HG03103 (cell line): ENCODE data around the gene DNAAF8.

Experiments
- ATAC-seq: cut with Tn5 transposase; IDR thresholded peaks from one replicate; pipeline ENCODE4 v1.9.1; 2021; ENCODE audit warnings: low read depth; ENCODE audit not compliant: unreplicated experiment

Gene DNAAF8

DNA sequence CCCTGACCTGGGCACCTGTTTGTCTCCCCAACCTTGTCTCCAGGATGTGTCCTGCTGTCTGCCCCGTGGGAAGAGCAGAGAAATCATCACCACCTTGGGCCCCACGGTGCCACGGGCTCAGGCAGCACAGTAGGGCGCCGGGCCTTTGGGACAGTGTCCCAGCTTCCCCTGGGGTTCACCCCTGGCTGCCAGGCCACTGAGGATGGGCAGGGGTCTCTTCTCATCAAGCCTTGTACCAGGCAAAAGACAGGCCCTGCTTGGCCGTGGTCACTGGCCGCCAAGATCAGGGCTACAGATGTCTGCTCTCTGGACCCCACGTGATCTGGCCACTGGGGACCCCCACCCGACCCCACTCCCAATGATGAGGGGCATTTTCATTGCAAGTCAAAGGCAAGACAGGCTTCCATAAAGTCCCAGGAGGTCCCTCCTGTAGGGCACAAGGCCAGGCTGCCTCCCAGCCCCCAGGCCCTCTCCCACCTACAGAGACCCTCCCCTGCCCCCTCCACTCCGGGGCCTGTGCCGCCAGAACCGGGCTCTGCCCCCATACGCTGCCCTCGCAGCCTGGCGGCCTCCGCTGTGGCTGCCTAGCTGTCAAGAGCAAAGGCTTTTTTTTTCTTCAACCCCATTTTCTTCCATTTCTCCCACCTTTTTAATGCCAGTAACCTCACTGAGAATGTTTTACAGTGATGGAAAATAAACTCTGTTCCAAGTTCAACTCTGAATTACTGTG lies 14.5 kb downstream of the DNAAF8 start:
- no peak for ATAC-seq

DNA sequence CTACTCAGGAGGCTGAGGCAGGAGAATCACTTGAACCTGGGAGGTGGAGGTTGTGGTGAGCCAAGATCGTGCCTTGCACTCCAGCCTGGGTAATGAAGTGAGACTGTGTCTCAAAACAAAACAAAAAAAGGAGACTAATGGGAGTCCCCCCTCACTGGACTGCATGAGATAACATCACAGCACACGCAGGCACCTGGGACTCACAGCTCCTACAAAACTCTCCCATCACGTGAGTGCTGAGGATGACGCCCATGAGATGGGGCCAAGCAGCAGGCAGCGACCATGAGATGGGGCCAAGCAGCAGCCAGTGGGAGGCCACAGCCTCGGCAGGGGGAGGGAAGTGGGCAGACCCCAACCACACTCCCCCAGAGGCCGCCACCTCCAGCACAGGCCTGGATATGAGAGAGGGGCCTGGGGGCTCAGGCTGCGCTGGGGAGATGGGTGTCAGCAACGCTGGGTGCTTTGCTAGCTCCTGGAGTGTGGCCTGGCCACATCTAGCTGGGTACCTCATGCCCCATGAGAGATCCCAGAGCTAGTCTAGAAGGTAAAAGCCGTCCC lies 15.4 kb downstream of the DNAAF8 start:
- ATAC-seq, result no peak

DNA sequence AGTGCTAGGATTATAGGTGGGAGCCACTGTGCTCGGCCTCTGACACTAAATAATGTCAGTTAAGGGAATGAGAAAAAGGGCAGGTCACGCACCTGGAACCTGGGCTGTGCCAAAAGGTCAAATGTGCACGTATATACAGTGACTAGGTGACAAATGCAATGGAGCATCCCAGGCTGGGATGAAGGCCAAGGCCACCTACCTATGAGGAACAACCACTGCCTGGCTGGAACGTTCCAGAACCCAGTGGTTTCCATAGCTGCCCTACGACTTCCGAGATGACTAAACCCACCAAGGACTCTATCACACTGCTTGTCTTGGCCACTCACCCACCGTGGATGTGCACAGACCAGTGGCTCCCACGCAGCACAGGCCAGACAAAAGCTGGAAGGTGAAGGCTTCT lies 16.6 kb downstream of the DNAAF8 start:
- ATAC-seq, result no peak

- no peak for ATAC-seq
Measured at GRCh38 chr16:4752351-4753100, 18.2 kb downstream of the DNAAF8 start.

DNA sequence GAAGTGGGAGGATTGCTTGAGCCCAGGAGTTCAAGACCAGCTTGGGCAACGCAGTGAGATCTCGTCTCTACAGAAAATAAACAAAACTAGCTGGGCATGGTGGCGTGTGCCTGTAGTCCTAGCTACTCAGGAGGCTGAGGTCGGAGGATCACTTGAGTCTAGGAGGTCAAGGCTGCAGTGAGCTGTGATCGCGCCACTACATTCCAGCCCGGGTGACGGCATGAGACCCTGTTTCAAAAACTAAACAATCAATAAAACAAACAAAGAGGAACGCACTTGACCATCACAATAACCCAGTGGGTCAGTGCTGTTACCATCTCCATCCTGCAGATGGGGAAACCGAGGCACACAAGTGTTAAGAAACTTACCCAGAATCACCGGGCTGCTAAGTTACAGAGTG lies 18.9 kb downstream of the DNAAF8 start:
- no peak for ATAC-seq

DNA sequence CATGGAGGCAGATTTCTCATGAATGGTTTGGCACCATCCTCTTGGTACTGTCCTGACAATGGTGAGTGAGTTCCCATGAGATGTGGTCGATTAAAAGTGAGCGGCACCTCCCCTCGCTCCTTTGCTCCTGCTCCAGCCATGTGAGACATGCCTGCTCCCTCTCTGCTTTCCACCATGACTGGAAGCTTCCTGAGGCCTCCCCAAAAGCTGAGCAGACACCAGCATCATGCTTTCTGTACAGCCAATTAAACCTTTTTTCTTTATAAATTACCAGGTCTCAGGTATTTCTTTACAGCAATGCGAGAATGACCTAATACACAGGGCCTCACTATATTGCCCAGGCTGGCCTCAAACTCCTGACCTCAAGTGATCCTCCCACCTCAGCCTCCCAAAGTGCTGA lies 20.5 kb downstream of the DNAAF8 start:
- no peak for ATAC-seq

DNA sequence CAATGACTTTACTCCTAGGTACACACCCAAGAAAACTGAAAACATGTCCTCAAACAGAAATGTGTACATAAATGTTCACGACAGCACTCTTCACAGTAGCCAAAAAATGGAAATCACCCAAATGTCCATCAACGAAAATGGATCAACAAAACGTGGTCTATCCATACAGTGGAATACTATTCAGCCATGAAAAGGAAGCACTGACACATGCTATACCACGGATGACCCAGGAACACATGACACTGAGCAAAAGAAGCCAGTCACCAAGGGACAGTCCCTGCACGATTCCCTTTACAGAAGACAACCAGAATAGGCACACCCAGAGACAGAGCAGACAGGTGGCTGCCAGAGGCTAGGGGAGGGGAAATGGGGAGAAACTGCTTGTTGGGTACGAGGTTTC lies 21.4 kb downstream of the DNAAF8 start:
- no peak for ATAC-seq

DNA sequence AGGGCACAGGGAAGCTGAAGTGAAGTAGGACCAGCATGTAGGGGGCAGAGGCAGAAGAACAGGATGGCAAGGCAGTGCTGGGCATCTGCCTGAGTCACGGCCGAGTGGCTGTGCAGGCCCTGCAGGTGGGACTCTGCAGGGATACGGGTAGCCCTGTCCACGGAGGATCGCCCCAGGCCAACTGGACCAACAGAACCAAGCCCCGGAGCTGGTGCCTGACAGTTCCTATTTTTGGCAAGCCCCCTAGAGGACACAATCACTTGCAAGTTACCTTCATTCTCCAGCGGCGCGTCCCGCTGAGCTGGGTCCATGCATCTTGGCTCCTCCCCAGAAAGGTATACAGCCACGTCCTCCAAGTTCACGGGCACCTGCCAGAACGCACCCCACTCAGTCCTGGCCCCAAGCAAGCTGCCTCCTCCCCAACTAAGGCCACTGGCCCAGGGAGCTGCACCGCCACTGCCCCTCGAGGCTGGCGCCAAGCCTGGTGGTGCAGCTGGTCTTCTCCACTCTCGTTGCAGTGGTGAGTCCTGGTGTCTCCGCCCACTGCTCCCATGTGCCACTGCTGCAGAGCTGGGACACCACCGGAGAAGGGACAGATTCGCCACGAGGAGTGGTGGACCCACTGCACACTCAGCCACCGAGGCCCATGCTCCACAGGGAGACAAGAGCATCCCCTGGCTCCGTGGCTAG lies 26.0 kb downstream of the DNAAF8 start:
- no peak for ATAC-seq

DNA sequence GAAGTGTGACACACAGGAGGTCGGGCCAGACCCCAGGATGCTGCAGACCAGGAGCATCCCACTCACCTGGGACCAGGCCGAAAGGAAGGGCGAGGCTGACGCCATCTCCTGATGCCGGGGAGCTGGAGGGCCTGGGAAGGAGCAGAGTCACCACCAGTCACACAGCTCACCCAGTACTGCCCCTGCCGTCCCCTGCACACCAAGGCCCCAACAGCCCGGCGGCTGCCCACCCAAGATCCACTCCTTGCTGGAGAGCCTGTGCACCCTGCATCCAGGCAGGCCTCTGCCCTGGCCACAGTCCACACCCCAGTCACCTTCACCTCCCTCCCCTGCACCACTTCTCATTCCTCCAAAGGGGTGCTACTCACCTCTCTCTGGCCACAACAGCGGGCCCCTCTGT lies 27.9 kb downstream of the DNAAF8 start:
- ATAC-seq, result no peak

- no peak for ATAC-seq
Measured at GRCh38 chr16:4763791-4764190, 29.5 kb downstream of the DNAAF8 start.

DNA sequence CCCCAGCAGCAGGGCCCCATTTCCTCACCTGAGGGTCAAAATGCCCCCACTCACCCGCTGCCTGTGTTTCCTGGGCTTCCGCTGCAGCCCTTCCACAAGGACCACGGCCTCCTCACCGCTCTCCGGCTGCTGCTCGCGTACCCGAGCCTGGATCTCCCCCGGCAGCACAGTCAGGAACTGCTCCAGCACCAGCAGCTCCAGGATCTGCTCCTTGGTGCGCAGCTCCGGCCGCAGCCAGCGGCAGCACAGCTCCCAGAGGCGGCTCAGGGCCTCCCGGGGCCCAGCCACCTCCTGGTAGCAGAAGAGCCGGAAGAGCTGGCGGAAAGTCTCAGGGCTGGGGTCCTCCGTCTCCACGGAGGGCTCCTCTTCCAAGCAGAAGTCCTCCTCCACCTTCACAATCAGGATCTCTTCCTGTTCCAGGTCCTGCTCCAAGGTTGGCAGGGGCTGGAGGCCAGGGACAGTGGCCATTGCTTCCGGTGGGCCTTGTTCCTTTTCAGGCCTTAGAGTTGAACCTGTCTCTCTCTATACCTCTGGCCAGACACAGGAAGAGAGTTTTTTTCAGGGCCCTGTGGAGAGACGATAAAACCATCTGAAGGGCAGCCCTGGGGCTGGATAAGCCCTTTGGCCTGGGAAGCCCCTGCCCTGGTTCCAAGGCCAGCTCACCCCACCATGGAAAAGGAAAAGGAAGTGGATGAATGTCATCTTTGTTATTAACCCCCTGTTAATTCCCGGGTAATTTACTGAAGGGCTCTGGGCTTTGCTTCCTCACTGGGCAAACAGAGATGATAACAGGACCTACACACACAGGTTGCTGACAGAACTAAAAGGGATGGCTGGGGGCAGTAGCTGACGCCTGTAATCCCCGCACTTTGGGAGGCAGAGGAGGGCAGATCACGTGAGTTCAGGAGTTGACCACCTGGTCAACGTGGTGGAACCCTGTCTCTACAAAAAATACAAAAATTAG lies 31.5 kb downstream of the DNAAF8 start:
- ATAC-seq, result no peak

- peak; percentile 77 for ATAC-seq
Measured at GRCh38 chr16:4766875-4767628, 32.7 kb downstream of the DNAAF8 start, which contains the start of gene ZNF500. Gene ZNF500 (minus strand): TSS chr16:4767162. CDS start chr16:4765978, 1,184 bp downstream.

- ATAC-seq, result no peak
Measured at GRCh38 chr16:4767872-4768548, 33.7 kb downstream of the DNAAF8 start.

DNA sequence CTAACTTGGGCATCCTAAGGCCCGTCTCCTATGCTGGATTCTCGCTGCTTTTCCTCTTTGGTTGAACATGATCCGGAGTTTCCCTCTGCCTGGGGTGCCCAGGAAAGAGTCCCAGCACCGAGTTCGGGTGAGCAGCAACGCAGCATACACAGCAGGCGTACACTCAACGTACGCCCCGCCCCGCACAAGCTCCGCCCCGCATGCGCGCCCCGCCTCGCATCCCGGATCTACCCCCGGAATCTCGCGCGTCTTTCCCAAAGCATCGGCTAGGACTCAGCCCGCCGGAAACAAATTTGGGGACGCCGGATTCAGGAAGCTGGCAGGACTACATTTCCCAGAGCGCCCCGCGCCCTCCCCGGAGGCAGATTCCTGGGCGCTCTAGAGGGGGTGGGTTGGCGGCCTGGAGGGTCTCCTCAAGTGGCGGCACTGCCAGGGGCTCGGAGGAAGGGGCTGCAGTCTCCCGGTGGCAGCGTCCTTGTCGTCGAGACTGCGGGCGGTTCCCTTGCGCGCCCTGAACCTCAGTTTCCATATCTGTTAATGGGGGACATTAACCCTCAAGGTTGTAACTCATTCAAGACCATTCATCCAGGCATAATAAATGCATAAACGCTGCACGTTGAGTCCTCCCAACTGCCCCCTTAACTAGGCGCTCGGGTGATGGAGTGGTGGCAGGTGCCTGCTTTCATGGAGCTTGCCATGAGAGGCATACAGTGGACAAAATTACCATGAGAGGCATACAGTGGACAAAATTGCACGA lies 34.4 kb downstream of the DNAAF8 start:
- ATAC-seq, result peak; percentile 66

GRCh38 chr16:4769306-4769638 lies 34.9 kb downstream of the DNAAF8 start:
- no peak for ATAC-seq

DNA sequence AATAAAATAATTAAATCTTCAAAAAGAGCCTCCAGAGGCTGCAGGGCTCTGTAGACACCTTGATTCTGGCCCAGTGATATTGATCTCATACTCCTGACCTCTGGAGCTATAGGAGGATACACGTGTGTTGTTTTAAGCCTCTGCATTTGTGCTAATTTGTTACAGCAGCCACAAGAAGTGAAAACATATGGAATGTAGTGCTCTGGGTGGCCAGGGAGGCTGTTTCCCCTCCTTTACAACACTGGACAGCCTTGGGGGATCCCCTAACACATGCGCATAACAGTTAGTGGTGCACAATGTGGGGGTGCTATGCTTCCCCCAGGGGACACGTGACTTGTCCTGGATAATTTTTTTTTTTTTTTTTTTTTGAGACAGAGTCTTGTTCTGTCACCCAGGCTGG lies 37.3 kb downstream of the DNAAF8 start:
- no peak for ATAC-seq

DNA sequence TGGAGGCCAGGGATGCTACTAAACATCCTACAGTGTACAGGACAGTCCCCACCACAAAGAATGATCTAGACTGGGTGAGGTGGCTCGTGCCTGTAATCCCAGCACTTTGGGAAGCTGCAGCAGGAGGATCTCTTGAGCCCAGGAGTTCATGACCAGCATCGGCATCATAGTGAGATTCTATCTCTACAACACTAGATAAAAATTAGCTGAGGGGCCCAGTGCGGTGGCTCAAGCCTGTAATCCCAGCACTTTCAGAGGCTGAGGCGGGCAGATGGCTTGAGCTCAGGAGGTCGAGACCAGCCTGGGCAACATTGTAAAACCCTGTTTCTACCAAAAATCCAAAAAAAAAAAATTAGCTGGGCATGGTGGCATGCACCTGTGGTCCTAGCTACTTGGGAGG lies 38.0 kb downstream of the DNAAF8 start:
- ATAC-seq, result no peak

- no peak for ATAC-seq
Measured at GRCh38 chr16:4775005-4775404, 40.7 kb downstream of the DNAAF8 start.
